CD4-positive, alpha-beta T cell treated with Interleukin-10 for 1 hour (primary cell): ENCODE data around the gene NRROS.

Experiments
- DNase-seq: peaks from one replicate; pipeline ENCODE4 v3.0.0-alpha.2; 2020

Gene NRROS

GRCh38 chr3:196689941-196690660 lies 50.6 kb downstream of the NRROS start:
- DNase-seq, result no peak

GRCh38 chr3:196691386-196691785 lies 51.9 kb downstream of the NRROS start:
- DNase-seq, result no peak

- peak; percentile 67 for DNase-seq
Measured at GRCh38 chr3:196694202-196694638, 54.7 kb downstream of the NRROS start.

- peak; percentile 44 for DNase-seq
Measured at GRCh38 chr3:196694941-196695848, 55.7 kb downstream of the NRROS start.

- no peak for DNase-seq
Measured at GRCh38 chr3:196695849-196696226, 56.3 kb downstream of the NRROS start.

GRCh38 chr3:196697270-196697669 lies 57.8 kb downstream of the NRROS start:
- DNase-seq, result no peak

- no peak for DNase-seq
Measured at GRCh38 chr3:196699749-196700148, 60.3 kb downstream of the NRROS start.

- no peak for DNase-seq
Measured at GRCh38 chr3:196700801-196701200, 61.3 kb downstream of the NRROS start.

- no peak for DNase-seq
Measured at GRCh38 chr3:196706327-196706726, 66.8 kb downstream of the NRROS start.

- DNase-seq, result no peak
Measured at GRCh38 chr3:196706731-196707130, 67.2 kb downstream of the NRROS start.

GRCh38 chr3:196707566-196707965 lies 68.1 kb downstream of the NRROS start:
- DNase-seq, result no peak

GRCh38 chr3:196708467-196708866 lies 69.0 kb downstream of the NRROS start:
- no peak for DNase-seq
